ENCODE measurements around the gene HLA-DQA1. TPM values are rescaled to one million over a fixed set of nuclear protein-coding genes. Genes with fewer than 3 reads are reported as not detected.

HLA-DQA1 gene
- total RNA-seq, 1 experiment from 2014 or later: 0.22 TPM

DNA sequence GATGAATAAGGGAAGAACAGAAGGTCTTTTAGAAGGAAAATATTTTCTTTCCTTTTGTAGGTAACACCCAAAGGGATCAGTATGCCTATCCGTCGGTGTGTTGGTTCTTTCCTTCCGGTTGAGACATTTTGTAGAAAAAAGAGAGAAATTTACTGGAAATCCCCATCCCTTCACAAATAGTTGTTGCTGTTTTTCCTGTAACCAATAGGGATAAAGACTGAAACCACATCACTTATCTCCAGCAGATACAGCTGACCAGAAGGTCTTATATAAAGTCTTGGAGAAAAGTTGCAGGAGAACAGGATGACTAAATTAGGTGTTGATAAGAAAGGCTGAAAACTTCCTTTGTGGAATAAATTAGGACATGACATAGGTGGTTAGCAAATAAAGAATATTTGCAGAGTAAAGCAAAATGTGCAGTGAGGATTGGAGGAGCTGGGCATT lies 32.8 kb upstream of the HLA-DQA1 start:
- no peaks in the 10 kb centered on the region for H3K4me1 Mint-ChIP-seq
- H3K4me3 Mint-ChIP-seq: no peak overlapping the region
- no peak for DNase-seq (ENCODE audit: low spot score)
- no peaks in the 10 kb centered on the region for H3K36me3 Mint-ChIP-seq
- no peak for ATAC-seq
- H3K27ac Mint-ChIP-seq: no peak overlapping the region
- ChIA-PET CTCF (no interaction called here), POLR2A (no interaction called here)
- TF ChIP-seq FOXJ3 (CRISPR knock-in tag; IDR thresholded peaks at IDR 0.05; ENCODE audit: borderline replicate concordance): no peak
- TF ChIP-seq RELA (CRISPR knock-in tag; IDR thresholded peaks at IDR 0.05; ENCODE audit: borderline replicate concordance): no peak
- TF ChIP-seq, protein P1, sequence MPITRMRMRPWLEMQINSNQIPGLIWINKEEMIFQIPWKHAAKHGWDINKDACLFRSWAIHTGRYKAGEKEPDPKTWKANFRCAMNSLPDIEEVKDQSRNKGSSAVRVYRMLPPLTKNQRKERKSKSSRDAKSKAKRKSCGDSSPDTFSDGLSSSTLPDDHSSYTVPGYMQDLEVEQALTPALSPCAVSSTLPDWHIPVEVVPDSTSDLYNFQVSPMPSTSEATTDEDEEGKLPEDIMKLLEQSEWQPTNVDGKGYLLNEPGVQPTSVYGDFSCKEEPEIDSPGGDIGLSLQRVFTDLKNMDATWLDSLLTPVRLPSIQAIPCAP (CRISPR knock-in tag; IDR thresholded peaks at IDR 0.05): no peak
- TF ChIP-seq, protein P2, sequence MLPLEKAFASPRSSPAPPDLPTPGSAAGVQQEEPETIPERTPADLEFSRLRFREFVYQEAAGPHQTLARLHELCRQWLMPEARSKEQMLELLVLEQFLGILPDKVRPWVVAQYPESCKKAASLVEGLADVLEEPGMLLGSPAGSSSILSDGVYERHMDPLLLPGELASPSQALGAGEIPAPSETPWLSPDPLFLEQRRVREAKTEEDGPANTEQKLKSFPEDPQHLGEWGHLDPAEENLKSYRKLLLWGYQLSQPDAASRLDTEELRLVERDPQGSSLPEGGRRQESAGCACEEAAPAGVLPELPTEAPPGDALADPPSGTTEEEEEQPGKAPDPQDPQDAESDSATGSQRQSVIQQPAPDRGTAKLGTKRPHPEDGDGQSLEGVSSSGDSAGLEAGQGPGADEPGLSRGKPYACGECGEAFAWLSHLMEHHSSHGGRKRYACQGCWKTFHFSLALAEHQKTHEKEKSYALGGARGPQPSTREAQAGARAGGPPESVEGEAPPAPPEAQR (CRISPR knock-in tag; IDR thresholded peaks at IDR 0.05): no peak
- no peak for TF ChIP-seq NFATC4 (CRISPR knock-in tag; IDR thresholded peaks at IDR 0.05)
- no peak for TF ChIP-seq ZNF396 (CRISPR knock-in tag; IDR thresholded peaks at IDR 0.05; ENCODE audit: borderline replicate concordance)
- no peak for TF ChIP-seq GTF2I (CRISPR knock-in tag; conservative IDR thresholded peaks at IDR 0.05)
- no peak for TF ChIP-seq FOXK1 (CRISPR knock-in tag; IDR thresholded peaks at IDR 0.05)
- peaks cover 18% of the 10 kb centered on the region for H3K27me3 Mint-ChIP-seq (ENCODE audit: low read depth)
- H3K9me3 Mint-ChIP-seq: peaks cover 5% of the 10 kb centered on the region

DNA sequence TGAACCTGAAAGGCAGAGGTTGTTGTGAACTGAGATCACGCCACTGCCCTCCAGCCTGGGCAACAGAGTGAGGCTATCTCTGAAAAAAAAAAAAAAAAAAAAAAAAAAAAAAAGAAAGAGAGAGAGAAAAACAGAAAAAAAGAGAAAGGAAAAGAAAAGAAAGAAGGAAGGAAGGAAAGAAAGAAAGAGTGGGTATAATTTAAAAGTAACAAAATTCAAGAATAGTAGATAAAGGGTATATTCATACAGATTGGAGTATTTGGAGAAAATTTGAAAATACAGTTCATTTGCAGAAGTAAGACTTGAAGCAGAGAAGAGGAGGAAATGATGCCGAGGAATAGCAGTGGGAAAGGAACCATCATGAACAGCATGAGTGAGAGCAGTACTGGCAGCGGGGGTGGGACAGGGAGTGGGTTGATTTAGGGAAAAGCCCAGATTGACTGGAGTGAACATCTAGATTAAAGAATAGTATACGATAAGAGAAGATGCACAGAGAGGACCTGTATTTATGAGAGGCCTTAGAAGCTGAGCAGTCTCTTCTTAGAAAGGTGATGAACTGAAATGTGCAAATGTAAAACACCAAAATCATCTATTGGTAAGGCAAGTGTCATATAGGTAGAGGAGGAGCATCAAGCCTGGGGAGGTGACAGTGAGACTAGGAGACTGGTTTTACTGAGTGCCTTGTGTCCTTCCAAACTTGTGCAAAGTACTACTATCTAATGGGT lies 29.8 kb upstream of the HLA-DQA1 start:
- CTCF ChIA-PET: no interaction called here
- TF ChIP-seq, protein P3, sequence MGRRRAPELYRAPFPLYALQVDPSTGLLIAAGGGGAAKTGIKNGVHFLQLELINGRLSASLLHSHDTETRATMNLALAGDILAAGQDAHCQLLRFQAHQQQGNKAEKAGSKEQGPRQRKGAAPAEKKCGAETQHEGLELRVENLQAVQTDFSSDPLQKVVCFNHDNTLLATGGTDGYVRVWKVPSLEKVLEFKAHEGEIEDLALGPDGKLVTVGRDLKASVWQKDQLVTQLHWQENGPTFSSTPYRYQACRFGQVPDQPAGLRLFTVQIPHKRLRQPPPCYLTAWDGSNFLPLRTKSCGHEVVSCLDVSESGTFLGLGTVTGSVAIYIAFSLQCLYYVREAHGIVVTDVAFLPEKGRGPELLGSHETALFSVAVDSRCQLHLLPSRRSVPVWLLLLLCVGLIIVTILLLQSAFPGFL (CRISPR knock-in tag; IDR thresholded peaks at IDR 0.05; ENCODE audit: borderline replicate concordance): no peak
- TF ChIP-seq, protein P2 (CRISPR knock-in tag; IDR thresholded peaks at IDR 0.05): no peak
- TF ChIP-seq ZNF317 (CRISPR knock-in tag; IDR thresholded peaks at IDR 0.05; ENCODE audit: borderline replicate concordance, low read depth) (no peak), ETV6 (CRISPR knock-in tag; IDR thresholded peaks at IDR 0.05) (no peak), SP1 (CRISPR knock-in tag; conservative IDR thresholded peaks at IDR 0.05) (no peak), OVOL2 (CRISPR knock-in tag; IDR thresholded peaks at IDR 0.05; ENCODE audit: borderline replicate concordance) (no peak)
- TF ChIP-seq, protein P4, sequence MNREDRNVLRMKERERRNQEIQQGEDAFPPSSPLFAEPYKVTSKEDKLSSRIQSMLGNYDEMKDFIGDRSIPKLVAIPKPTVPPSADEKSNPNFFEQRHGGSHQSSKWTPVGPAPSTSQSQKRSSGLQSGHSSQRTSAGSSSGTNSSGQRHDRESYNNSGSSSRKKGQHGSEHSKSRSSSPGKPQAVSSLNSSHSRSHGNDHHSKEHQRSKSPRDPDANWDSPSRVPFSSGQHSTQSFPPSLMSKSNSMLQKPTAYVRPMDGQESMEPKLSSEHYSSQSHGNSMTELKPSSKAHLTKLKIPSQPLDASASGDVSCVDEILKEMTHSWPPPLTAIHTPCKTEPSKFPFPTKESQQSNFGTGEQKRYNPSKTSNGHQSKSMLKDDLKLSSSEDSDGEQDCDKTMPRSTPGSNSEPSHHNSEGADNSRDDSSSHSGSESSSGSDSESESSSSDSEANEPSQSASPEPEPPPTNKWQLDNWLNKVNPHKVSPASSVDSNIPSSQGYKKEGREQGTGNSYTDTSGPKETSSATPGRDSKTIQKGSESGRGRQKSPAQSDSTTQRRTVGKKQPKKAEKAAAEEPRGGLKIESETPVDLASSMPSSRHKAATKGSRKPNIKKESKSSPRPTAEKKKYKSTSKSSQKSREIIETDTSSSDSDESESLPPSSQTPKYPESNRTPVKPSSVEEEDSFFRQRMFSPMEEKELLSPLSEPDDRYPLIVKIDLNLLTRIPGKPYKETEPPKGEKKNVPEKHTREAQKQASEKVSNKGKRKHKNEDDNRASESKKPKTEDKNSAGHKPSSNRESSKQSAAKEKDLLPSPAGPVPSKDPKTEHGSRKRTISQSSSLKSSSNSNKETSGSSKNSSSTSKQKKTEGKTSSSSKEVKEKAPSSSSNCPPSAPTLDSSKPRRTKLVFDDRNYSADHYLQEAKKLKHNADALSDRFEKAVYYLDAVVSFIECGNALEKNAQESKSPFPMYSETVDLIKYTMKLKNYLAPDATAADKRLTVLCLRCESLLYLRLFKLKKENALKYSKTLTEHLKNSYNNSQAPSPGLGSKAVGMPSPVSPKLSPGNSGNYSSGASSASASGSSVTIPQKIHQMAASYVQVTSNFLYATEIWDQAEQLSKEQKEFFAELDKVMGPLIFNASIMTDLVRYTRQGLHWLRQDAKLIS (CRISPR knock-in tag; IDR thresholded peaks at IDR 0.05; ENCODE audit: borderline replicate concordance): no peak
- TF ChIP-seq, protein P5, sequence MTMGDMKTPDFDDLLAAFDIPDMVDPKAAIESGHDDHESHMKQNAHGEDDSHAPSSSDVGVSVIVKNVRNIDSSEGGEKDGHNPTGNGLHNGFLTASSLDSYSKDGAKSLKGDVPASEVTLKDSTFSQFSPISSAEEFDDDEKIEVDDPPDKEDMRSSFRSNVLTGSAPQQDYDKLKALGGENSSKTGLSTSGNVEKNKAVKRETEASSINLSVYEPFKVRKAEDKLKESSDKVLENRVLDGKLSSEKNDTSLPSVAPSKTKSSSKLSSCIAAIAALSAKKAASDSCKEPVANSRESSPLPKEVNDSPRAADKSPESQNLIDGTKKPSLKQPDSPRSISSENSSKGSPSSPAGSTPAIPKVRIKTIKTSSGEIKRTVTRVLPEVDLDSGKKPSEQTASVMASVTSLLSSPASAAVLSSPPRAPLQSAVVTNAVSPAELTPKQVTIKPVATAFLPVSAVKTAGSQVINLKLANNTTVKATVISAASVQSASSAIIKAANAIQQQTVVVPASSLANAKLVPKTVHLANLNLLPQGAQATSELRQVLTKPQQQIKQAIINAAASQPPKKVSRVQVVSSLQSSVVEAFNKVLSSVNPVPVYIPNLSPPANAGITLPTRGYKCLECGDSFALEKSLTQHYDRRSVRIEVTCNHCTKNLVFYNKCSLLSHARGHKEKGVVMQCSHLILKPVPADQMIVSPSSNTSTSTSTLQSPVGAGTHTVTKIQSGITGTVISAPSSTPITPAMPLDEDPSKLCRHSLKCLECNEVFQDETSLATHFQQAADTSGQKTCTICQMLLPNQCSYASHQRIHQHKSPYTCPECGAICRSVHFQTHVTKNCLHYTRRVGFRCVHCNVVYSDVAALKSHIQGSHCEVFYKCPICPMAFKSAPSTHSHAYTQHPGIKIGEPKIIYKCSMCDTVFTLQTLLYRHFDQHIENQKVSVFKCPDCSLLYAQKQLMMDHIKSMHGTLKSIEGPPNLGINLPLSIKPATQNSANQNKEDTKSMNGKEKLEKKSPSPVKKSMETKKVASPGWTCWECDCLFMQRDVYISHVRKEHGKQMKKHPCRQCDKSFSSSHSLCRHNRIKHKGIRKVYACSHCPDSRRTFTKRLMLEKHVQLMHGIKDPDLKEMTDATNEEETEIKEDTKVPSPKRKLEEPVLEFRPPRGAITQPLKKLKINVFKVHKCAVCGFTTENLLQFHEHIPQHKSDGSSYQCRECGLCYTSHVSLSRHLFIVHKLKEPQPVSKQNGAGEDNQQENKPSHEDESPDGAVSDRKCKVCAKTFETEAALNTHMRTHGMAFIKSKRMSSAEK (CRISPR knock-in tag; IDR thresholded peaks at IDR 0.05; ENCODE audit: borderline replicate concordance): no peak
- TF ChIP-seq, protein P6, sequence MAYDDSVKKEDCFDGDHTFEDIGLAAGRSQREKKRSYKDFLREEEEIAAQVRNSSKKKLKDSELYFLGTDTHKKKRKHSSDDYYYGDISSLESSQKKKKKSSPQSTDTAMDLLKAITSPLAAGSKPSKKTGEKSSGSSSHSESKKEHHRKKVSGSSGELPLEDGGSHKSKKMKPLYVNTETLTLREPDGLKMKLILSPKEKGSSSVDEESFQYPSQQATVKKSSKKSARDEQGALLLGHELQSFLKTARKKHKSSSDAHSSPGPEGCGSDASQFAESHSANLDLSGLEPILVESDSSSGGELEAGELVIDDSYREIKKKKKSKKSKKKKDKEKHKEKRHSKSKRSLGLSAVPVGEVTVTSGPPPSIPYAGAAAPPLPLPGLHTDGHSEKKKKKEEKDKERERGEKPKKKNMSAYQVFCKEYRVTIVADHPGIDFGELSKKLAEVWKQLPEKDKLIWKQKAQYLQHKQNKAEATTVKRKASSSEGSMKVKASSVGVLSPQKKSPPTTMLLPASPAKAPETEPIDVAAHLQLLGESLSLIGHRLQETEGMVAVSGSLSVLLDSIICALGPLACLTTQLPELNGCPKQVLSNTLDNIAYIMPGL (CRISPR knock-in tag; IDR thresholded peaks at IDR 0.05): no peak
- TF ChIP-seq, protein P7, sequence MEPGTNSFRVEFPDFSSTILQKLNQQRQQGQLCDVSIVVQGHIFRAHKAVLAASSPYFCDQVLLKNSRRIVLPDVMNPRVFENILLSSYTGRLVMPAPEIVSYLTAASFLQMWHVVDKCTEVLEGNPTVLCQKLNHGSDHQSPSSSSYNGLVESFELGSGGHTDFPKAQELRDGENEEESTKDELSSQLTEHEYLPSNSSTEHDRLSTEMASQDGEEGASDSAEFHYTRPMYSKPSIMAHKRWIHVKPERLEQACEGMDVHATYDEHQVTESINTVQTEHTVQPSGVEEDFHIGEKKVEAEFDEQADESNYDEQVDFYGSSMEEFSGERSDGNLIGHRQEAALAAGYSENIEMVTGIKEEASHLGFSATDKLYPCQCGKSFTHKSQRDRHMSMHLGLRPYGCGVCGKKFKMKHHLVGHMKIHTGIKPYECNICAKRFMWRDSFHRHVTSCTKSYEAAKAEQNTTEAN (CRISPR knock-in tag; IDR thresholded peaks at IDR 0.05): no peak

More for the DNA sequence above, 29.8 kb upstream of the HLA-DQA1 start:
- Mint-ChIP-seq H3K27ac (no peak overlapping the region), H3K27me3 (ENCODE audit: low read depth) (peaks cover 17% of the 10 kb centered on the region), H3K9me3 (no peaks in the 10 kb centered on the region), H3K36me3 (no peaks in the 10 kb centered on the region), H3K4me3 (no peak overlapping the region), H3K4me1 (peaks cover 3% of the 10 kb centered on the region)
- POLR2A ChIA-PET: interaction anchor here (0.6 kb wide), 1 partner anchor 412 kb away, joined by 3 read pairs; no protein-coding TSS in a partner anchor
- ATAC-seq (no peak), DNase-seq (ENCODE audit: low spot score) (no peak)

Data from WTC11 (cell line).